Endothelial cell (in vitro differentiated cells): Measurements from ENCODE around the gene ZEB1. TPM values are rescaled to one million over a fixed set of nuclear protein-coding genes. Genes with fewer than 3 reads are reported as not detected.

Experiments used
- DNase-seq: peaks from one replicate; pipeline ENCODE4 v3.0.0; 2021; ENCODE audit warnings: low spot score
- H3K27ac Mint-ChIP-seq: one replicate; pipeline ENCODE4 v1.8.0; 2021; ENCODE audit warnings: mixed read lengths, inconsistent platforms; ENCODE audit not compliant: unreplicated experiment
- H3K27me3 Mint-ChIP-seq: one replicate; pipeline ENCODE4 v1.8.0; 2021; ENCODE audit warnings: mild to moderate bottlenecking, moderate library complexity, mixed read lengths, inconsistent platforms; ENCODE audit not compliant: unreplicated experiment
- H3K36me3 Mint-ChIP-seq: one replicate; pipeline ENCODE4 v1.8.0; 2021; ENCODE audit warnings: mild to moderate bottlenecking, low read depth, mixed read lengths, inconsistent platforms; ENCODE audit not compliant: unreplicated experiment
- H3K4me1 Mint-ChIP-seq: one replicate; pipeline ENCODE4 v1.8.0; 2021; ENCODE audit warnings: mild to moderate bottlenecking, mixed read lengths, inconsistent platforms; ENCODE audit not compliant: unreplicated experiment
- H3K4me3 Mint-ChIP-seq: one replicate; pipeline ENCODE4 v1.8.0; 2021; ENCODE audit warnings: mild to moderate bottlenecking, mixed read lengths, inconsistent platforms; ENCODE audit not compliant: unreplicated experiment
- H3K9me3 Mint-ChIP-seq: one replicate; pipeline ENCODE4 v1.8.0; 2021; ENCODE audit warnings: mixed read lengths, inconsistent platforms; ENCODE audit not compliant: unreplicated experiment
- CTCF ChIP-seq: fragments of 200-600 bp; sonication (generic); IDR thresholded peaks from one replicate; pipeline ENCODE4 v1.5.0; 2021; ENCODE audit warnings: antibody characterized with exemption; ENCODE audit not compliant: unreplicated experiment
- total RNA-seq: library from RNA; stranded (reverse); fragmentation: NEBNext Ultra II Directional; extraction: Animal tissue kit (Norgen Biotek cat#: 25700); gene quantifications from one replicate; pipeline ENCODE4 v1.2.1, GENCODE V29; 2021; ENCODE audit not compliant: unreplicated experiment

Gene ZEB1
- total RNA-seq, 1 donor from 2014 or later = 76.6 TPM

- no peak for DNase-seq
- Mint-ChIP-seq H3K4me1 (peaks cover 33% of the 10 kb centered on the region), H3K27me3 (peaks cover 14% of the 10 kb centered on the region), H3K27ac (peak overlapping the region; percentile 85), H3K9me3 (no peaks in the 10 kb centered on the region), H3K4me3 (peak overlapping the region; percentile 99), H3K36me3 (peaks cover 10% of the 10 kb centered on the region)
- no peak for TF ChIP-seq CTCF
These were observed 2.5 kb downstream of the ZEB1 start for GRCh38 chr10:31321396-31321941.

GRCh38 chr10:31322647-31323046, 3.6 kb downstream of the ZEB1 start:
- H3K36me3 Mint-ChIP-seq = peaks cover 10% of the 10 kb centered on the region
- DNase-seq = no peak
- no peak overlapping the region for H3K27ac Mint-ChIP-seq
- H3K4me3 Mint-ChIP-seq = no peak overlapping the region
- H3K27me3 Mint-ChIP-seq = peaks cover 13% of the 10 kb centered on the region
- TF ChIP-seq CTCF = no peak
- no peaks in the 10 kb centered on the region for H3K9me3 Mint-ChIP-seq
- H3K4me1 Mint-ChIP-seq = peaks cover 28% of the 10 kb centered on the region

GRCh38 chr10:31340343-31340742, 21.3 kb downstream of the ZEB1 start:
- Mint-ChIP-seq H3K27me3 (no peaks in the 10 kb centered on the region), H3K9me3 (no peaks in the 10 kb centered on the region), H3K27ac (no peak overlapping the region), H3K4me3 (no peak overlapping the region), H3K36me3 (no peaks in the 10 kb centered on the region), H3K4me1 (peaks cover 4% of the 10 kb centered on the region)
- TF ChIP-seq CTCF = no peak
- no peak for DNase-seq

- no peak overlapping the region for H3K27ac Mint-ChIP-seq
These were observed 22.5 kb downstream of the ZEB1 start for GRCh38 chr10:31341552-31341951.

More at GRCh38 chr10:31341552-31341951, 22.5 kb downstream of the ZEB1 start:
- Mint-ChIP-seq H3K27me3 (no peaks in the 10 kb centered on the region), H3K9me3 (no peaks in the 10 kb centered on the region), H3K36me3 (no peaks in the 10 kb centered on the region), H3K4me1 (peaks cover 4% of the 10 kb centered on the region), H3K4me3 (no peak overlapping the region)
- DNase-seq = no peak
- TF ChIP-seq CTCF = no peak
